DOHH2 (cell line): ENCODE measurements around the gene CAMTA1.

Experiments
- CTCF ChIP-seq: fragments of 200-600 bp; sonication (generic); IDR thresholded peaks from one replicate; pipeline ENCODE4 v1.5.1; 2014; ENCODE audit warnings: antibody characterized with exemption, mild to moderate bottlenecking, low read depth, low read length; ENCODE audit not compliant: poor library complexity, severe bottlenecking
- EZH2phosphoT487 ChIP-seq: fragments of 200-600 bp; sonication (generic); IDR thresholded peaks from 2 replicates; pipeline ENCODE4 v1.6.1; 2017; ENCODE audit warnings: borderline replicate concordance, mild to moderate bottlenecking, antibody characterized with exemption, low read length, moderate library complexity, mixed read lengths

DNA sequence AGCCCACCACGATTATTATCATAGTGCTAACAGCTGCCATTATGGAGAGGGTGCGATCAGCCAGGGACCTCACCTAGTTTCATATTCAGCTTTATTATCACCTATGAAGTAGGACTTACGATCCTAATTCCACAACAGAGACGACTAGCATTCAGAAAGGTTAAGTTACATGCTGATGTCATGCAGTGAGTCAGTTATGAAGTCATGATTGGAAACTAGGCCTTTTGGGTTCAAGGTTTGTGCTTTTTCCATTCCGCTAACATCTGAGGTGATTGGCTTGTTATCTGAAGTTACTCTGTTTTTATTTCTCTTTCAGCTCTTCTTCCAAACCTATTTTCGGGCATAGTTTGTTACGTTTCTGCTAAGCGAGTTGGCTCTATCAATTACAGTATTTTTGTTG is 251.1 kb downstream of the CAMTA1 start:
- TF ChIP-seq CTCF (no peak), EZH2phosphoT487 (no peak)
